Esophagus muscularis mucosa (tissue), 4 donors: ENCODE data around the gene GNPTG. TPM values are rescaled to one million over a fixed set of nuclear protein-coding genes. Genes with fewer than 3 reads are reported as not detected.

ENCODE experiments used
- DNase-seq: peaks from one replicate; pipeline ENCODE4 v3.0.0-alpha.2; 2017; ENCODE audit errors: extremely low spot score
- H3K27ac ChIP-seq, 4 donors: fragments of 200-600 bp; sonication (generic); replicated peaks in 1 of 4; 1 replicate in 3 of 4; 2 replicates in 1 of 4; pipeline ENCODE4 v1.5.1; 2016 to 2019; ENCODE audit warnings: mild to moderate bottlenecking in 1 of 4
- H3K27me3 ChIP-seq, 4 donors: fragments of 200-600 bp; sonication (generic); one replicate each; pipeline versions ENCODE4 v1.5.1 to v1.6.0; 2016 to 2019
- H3K36me3 ChIP-seq, 4 donors: fragments of 200-600 bp; sonication (generic); one replicate each; pipeline ENCODE4 v1.5.1; 2016 to 2019
- H3K4me1 ChIP-seq, 4 donors: fragments of 200-600 bp; sonication (generic); one replicate each; pipeline ENCODE4 v1.5.1; 2016 to 2019
- H3K4me3 ChIP-seq, 4 donors: fragments of 200-600 bp; sonication (generic); 1 replicate in 2 of 4; 2 replicates in 2 of 4; pipeline ENCODE4 v1.5.1; 2016 to 2019; ENCODE audit warnings: mild to moderate bottlenecking in 4 of 4, moderate library complexity in 1 of 4
- H3K9me3 ChIP-seq, 4 donors: fragments of 200-600 bp; sonication (generic); 1 replicate in 3 of 4; 2 replicates in 1 of 4; pipeline ENCODE4 v1.5.1; 2016 to 2019
- CTCF ChIP-seq, 3 experiments: fragments of 200-600 bp in 2 of 3; fragments of 450-650 bp in 1 of 3; sonication (generic) in 2 of 3; IDR thresholded peaks; one replicate each; pipeline ENCODE4 v1.5.1; 2017 to 2019; ENCODE audit warnings: antibody characterized with exemption in 3 of 3, mild to moderate bottlenecking in 2 of 3, moderate library complexity in 1 of 3
- EP300 ChIP-seq: sonication (generic); formaldehyde crosslinking; IDR thresholded peaks from one replicate; pipeline ENCODE4 v1.6.1; 2017; ENCODE audit warnings: antibody characterized with exemption
- POLR2A ChIP-seq: fragments of 450-650 bp; IDR thresholded peaks from one replicate; pipeline ENCODE4 v1.6.1; 2017; ENCODE audit warnings: antibody characterized with exemption, moderate library complexity, mild to moderate bottlenecking, low read depth
- POLR2AphosphoS5 ChIP-seq, 2 donors: sonication (generic); formaldehyde crosslinking; IDR thresholded peaks; one replicate each; pipeline ENCODE4 v1.6.1; 2017; ENCODE audit warnings: antibody characterized with exemption in 2 of 2
- WGBS: methylation state at CpG from one replicate; pipeline ENCODE4 v1.1.5; 2018; 5-methylcytosine and 5-hydroxymethylcytosine counted together
- intact Hi-C: fragments of 100-400 bp; cut with DNase I; formaldehyde crosslinking; loops from one replicate; pipeline ENCODE4 v1.15.1; 2023
- total RNA-seq, 4 donors: library from RNA; depleted of rRNA; stranded (reverse); fragments of >200 nt; gene quantifications; one replicate each; pipeline versions ENCODE4 v1.1.0 to v1.2.1, GENCODE V29; 2016

The GNPTG gene
- total RNA-seq, 4 donors from 2014 or later: 54.4 to 70.5 (median 61.1) TPM

GRCh38 chr16:1331712-1332617 is 19.8 kb upstream of the GNPTG start:
- Histone ChIP-seq H3K36me3 (peaks cover 0 to 4% (median 4%) of the 10 kb centered on the region in 4 donors), H3K27me3 (peaks cover 8 to 68% (median 36%) of the 10 kb centered on the region in 4 donors), H3K4me1 (peaks cover 28 to 42% (median 37%) of the 10 kb centered on the region in 4 donors), H3K4me3 (peak overlapping the region; percentile 43 to 56 (median 48)), H3K9me3 (peaks cover 0 to 7% (median 3%) of the 10 kb centered on the region in 4 donors), H3K27ac (peak overlapping the region in 2 of 4 donors; percentile 12 to 46)
- no peak for DNase-seq
- 5% methylated on average over 16 of the region's 34 CpGs for WGBS
- TF ChIP-seq EP300: no peak
- TF ChIP-seq CTCF (IDR thresholded peaks at IDR 0.05): no peak
- TF ChIP-seq POLR2AphosphoS5 (IDR thresholded peaks at IDR 0.05): no peak
- TF ChIP-seq POLR2A: no peak
- intact Hi-C loops: no loop called here

GRCh38 chr16:1332618-1333148 is 19.0 kb upstream of the GNPTG start:
- 7% methylated on average over 18 of the region's 26 CpGs for WGBS
- peaks cover 0 to 7% (median 3%) of the 10 kb centered on the region in 4 donors for H3K9me3 ChIP-seq
- TF ChIP-seq POLR2AphosphoS5 (IDR thresholded peaks at IDR 0.05): no peak
- TF ChIP-seq CTCF (IDR thresholded peaks at IDR 0.05): no peak
- no peak for TF ChIP-seq POLR2A
- TF ChIP-seq EP300: no peak
- peak overlapping the region; percentile 43 to 56 (median 48) for H3K4me3 ChIP-seq
- DNase-seq: no peak
- H3K27me3 ChIP-seq: peaks cover 8 to 75% (median 36%) of the 10 kb centered on the region in 4 donors
- no peak overlapping the region for H3K27ac ChIP-seq
- H3K36me3 ChIP-seq: no peaks in the 10 kb centered on the region
- H3K4me1 ChIP-seq: peaks cover 28 to 42% (median 37%) of the 10 kb centered on the region in 4 donors
- intact Hi-C loops: no loop called here

- Histone ChIP-seq H3K36me3 (no peaks in the 10 kb centered on the region), H3K27ac (no peak within 1 kb of the TSS), H3K4me1 (peaks cover 28 to 42% (median 37%) of the 10 kb centered on the region in 4 donors), H3K4me3 (peak within 1 kb of the TSS; percentile 43 to 56 (median 48)), H3K27me3 (peaks cover 8 to 81% (median 36%) of the 10 kb centered on the region in 4 donors), H3K9me3 (peaks cover 0 to 7% (median 3%) of the 10 kb centered on the region in 4 donors)
- WGBS: 1% methylated on average over 18 of the region's 83 CpGs
- intact Hi-C loops: no loop called here
- peak in 1 of 2 donors; percentile 21 for TF ChIP-seq POLR2AphosphoS5 (IDR thresholded peaks at IDR 0.05)
- TF ChIP-seq EP300: no peak
- no peak for TF ChIP-seq CTCF (IDR thresholded peaks at IDR 0.05)
- no peak for TF ChIP-seq POLR2A
- no peak for DNase-seq
Observed at GRCh38 chr16:1333149-1333812, 18.4 kb upstream of the GNPTG start, which contains the start of gene BAIAP3. TSS of gene BAIAP3 (plus strand) at chr16:1333645. CDS start at chr16:1338550, 4,905 bp downstream.

GRCh38 chr16:1333854-1334700 is 17.7 kb upstream of the GNPTG start:
- H3K27me3 ChIP-seq: peaks cover 8 to 88% (median 36%) of the 10 kb centered on the region in 4 donors
- DNase-seq: no peak
- peak overlapping the region; percentile 43 to 56 (median 48) for H3K4me3 ChIP-seq
- peaks cover 28 to 42% (median 37%) of the 10 kb centered on the region in 4 donors for H3K4me1 ChIP-seq
- intact Hi-C loops: no loop called here
- H3K9me3 ChIP-seq: peaks cover 0 to 7% (median 3%) of the 10 kb centered on the region in 4 donors
- 2% methylated on average over 51 of the region's 78 CpGs for WGBS
- H3K36me3 ChIP-seq: no peaks in the 10 kb centered on the region
- no peak overlapping the region for H3K27ac ChIP-seq
- no peak for TF ChIP-seq POLR2A
- no peak for TF ChIP-seq CTCF (IDR thresholded peaks at IDR 0.05)
- TF ChIP-seq POLR2AphosphoS5 (IDR thresholded peaks at IDR 0.05): no peak
- no peak for TF ChIP-seq EP300
